NCI-H226 (cell line): ENCODE results near the gene AGPS.

Experiments
- DNase-seq: peaks from one replicate; pipeline ENCODE4 v3.0.0-alpha.2; 2015

Gene AGPS

DNA sequence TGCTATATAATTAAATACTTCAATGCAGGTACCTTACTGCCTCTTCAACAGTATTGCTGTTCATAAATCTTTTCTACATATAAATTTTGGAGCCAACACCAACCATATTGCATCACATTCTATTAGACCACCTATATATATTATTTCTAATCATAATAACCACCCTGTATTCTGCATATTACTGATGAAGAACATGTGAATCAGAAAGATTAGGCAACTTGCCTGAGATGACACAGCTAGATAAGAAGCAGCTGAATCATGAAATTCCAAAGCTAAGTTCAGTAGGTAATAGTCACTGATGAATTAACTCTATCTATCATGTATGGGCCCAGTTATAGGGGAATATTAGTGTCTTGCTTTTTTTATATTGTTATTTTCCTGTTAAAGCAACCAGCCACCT, 161.8 kb downstream of the AGPS start:
- DNase-seq: peak; percentile 61

GRCh38 chr2:177556153-177556552, 163.6 kb downstream of the AGPS start:
- DNase-seq: no peak

DNA sequence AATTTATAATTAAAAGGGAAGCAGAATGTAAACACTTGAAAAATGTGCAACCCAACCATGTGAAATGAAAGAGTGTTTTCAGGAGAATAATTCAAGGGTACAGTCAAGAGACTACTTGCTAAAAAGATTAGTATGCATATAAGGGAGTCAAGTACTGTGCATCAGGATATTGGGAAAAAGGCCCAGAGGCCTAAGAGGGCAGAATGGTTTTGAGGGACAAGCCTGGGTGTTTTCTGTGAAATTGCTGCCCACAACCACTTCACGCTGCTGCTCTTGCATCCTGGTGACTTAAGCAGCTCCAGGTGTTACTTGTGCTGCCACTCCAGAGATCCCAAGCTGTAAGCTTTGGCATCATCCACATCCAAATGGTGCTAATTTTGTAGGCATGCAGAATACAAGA, 165.2 kb downstream of the AGPS start:
- no peak for DNase-seq

DNA sequence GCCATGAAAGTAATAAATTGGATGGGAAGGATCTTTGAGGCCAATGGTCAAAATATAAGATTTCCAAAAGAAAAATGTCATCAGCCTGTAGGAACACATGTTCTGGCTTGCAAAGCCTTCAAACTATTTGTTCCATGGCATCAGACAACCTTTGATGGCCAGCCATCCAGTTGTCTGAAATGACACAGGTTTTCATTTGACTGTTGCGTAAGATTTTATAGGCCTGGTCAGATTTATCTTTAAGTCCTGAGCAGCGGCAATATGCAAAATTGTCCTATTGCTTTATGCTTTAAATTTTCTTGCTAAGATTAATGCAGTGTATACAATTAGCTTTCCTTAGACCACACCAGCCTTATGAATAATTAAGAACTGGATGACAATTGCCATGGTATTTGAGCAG, 167.1 kb downstream of the AGPS start:
- DNase-seq: no peak

DNA sequence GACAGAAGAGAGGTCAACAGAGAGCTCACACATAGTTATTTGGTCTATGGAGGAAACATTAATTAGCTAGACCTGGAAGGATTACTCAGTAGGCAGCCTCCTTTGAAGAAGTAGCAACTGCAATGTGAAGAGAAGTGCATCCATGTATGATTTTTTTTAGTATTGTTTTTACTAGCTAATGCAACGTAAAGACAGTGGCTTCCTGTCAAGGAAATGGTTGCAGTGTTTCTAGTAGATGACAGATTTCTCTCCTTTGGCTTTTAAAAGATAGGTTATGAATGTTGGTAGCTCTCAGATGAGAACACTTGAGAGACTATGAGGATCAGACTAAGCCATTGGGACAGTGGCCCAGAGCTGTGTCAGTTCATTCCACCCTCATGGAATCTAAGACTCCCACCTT, 175.8 kb downstream of the AGPS start:
- no peak for DNase-seq

GRCh38 chr2:177568893-177569292, 176.3 kb downstream of the AGPS start:
- no peak for DNase-seq

DNA sequence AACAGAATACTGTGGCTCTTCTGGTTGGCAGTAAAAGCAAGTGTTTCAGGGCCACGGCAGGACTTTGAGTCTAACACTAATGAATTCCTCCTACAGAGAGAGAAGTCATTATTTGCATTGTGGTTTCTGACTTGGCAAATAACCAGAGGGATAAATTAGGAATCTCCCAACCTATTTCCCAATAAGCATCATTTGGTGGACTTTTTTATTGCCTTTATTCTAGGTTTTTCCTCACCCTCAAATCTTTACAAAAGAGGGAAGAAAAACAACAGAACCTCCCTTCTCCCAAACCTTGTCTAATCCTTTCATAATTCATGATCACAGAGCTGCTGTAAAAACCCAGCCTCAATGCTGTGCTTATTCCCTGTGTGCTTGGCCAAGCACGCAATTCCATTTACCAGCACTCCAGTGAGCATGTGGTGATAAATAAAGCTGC, 179.7 kb downstream of the AGPS start:
- no peak for DNase-seq

- DNase-seq: no peak
Measured at GRCh38 chr2:177573120-177573519, 180.5 kb downstream of the AGPS start.

- no peak for DNase-seq
Measured at GRCh38 chr2:177574356-177574755, 181.8 kb downstream of the AGPS start.

- no peak for DNase-seq
Measured at GRCh38 chr2:177575358-177575757, 182.8 kb downstream of the AGPS start.

GRCh38 chr2:177577075-177577474, 184.5 kb downstream of the AGPS start:
- DNase-seq: no peak

DNA sequence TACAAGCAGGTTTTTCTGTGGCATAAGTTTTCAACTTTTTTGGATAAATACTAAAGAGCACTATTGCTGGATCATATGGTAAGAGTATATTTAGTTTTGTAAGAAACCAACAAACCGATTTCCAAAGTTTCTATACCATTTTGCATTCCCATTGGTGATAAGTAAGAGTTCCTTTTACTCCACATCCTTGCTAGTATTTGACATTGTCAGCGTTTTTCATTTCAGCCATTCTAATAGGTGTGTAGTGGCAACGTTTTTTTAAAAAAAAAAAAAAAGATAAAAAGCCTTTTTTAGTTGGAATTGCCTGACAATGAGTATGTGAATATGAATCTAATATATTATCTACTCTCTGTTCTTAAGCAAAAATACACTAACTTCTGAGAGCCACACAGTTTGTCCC, 185.9 kb downstream of the AGPS start:
- no peak for DNase-seq

DNA sequence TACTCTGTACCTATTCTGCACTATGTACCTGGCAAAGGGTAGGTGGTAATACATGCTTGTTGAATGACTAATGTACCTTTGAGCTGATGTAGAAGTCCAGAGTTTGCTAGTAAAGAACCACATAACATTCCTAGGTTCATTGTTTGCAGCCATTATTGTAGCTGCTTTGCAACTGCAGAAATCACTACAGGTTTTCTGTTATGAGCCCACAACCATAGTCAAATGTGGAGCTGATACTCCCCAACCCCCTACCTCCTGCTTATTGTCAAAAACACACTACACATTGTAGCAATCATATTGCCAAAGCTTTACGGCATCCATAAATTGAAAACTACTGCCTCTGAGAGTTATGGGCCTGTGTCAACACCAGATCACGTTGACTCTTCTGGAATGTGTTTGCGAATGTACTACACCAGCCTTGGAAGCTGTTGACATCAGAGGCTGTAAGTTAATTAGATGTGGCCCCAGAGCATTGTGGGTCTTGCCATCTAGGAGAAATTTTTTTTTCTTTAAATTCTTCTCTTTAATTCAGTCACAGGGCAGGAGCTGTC, 187.0 kb downstream of the AGPS start:
- DNase-seq: no peak

DNA sequence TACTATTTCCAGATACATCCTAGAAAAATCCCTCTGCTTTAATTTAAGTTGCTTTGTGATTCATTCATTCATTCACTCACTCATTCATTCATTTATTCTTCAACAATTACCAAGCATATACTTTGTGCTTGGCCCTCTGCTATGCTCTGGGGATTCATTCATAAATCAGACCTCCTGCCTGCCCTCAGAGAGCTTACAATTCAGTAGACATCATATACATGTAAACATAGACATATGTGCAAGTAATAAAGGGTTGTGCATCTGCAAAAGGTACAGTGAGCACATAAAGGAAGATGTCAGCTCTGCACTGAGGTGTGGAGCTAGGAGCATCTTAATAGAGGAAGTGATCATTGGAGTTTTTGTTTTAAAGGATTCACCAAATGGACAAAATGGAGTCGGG, 189.4 kb downstream of the AGPS start:
- DNase-seq: no peak

DNA sequence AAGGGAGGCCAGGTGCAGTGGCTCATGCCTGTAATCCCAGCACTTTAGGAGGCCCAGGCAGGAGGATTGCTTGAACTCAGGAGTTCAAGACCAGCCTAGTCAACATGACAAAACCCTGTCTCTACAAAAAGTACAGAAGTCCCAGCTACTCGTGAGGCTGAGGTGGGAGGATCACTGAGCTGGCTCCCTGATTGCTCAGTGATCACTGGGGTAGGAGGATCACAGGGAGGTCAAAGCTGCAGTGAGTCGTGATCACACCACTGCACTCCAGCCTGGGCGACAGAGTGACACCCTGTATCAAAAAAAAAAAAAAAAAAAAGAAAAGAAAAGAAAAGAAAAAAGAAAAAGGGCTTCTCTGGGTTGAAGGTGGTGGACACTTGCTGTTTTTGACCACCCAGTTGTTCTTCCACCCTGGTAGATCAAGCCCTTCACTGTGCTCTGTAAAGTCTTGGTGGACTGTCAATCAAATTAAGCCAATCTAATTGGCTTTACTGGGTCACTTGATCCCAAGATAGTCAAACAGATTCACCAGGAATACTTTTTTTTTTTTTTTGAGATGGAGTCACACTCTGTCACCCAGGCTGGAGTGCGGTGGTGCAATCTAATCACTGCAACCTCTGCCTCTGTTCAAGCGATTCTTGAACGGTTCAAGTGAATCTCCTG, 191.6 kb downstream of the AGPS start:
- DNase-seq: no peak

GRCh38 chr2:177585234-177585863, 192.8 kb downstream of the AGPS start:
- DNase-seq: no peak

GRCh38 chr2:177586154-177586553, 193.6 kb downstream of the AGPS start:
- no peak for DNase-seq

DNA sequence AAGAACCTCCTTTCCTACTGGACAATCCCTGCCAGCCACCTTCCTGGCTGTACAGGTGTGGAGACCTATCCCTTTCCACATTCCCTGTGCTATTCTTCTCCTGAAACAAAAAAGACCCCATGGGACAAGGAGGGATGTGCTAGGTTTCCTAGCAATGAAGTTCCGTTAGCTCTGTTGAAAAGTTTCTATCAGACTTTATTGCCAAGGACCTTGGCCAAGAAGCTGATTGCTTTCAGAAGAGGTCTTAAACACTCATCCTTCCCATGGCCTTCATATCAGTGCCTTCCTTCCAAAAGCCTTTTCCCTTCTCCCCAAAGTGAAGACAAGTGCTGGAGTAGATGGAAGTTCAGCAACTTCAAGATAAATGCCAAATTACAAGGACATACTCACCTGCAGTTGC, 194.8 kb downstream of the AGPS start:
- DNase-seq: no peak

DNA sequence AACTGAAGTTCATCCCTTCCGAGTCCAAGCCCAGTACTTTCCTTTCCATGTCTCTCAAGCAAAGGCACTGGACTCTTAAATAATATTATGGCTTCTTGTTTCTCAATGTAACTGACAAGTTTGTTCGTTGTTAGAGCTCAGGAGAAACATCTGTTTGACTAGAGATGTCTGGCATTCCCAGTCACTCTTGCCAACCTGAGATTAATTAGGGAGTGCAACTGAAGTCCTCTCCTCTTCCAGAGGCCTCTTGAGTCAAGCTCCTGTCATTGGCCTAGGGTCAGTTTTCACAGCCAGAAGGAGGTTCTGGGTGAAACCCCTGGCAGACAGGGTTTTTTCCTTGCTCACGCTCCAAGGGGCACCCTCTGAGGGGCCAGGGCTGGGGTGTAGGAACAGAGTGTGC, 196.1 kb downstream of the AGPS start:
- no peak for DNase-seq

- DNase-seq: no peak
Measured at GRCh38 chr2:177589186-177589585, 196.6 kb downstream of the AGPS start.

- no peak for DNase-seq
Measured at GRCh38 chr2:177592397-177592796, 199.8 kb downstream of the AGPS start.

DNA sequence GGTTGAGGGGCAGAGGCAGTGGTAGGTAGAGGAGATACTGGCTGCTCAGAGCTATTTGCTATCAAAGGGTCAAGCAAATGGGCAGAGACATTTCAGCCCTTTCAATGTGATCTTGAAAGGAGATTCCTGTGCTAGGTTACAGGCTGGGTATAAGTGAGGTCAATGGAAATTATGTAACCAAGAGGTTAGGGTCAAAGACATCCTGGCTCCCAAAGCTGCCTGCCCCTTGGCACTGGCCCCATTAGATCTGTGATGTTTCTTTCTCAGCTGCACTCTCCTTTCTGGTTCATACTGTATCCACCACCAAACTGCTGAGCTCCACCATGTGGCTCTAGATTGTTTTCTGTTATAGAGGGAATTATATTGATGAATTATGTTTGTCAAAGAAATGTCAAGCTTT, 200.4 kb downstream of the AGPS start:
- DNase-seq: no peak

DNA sequence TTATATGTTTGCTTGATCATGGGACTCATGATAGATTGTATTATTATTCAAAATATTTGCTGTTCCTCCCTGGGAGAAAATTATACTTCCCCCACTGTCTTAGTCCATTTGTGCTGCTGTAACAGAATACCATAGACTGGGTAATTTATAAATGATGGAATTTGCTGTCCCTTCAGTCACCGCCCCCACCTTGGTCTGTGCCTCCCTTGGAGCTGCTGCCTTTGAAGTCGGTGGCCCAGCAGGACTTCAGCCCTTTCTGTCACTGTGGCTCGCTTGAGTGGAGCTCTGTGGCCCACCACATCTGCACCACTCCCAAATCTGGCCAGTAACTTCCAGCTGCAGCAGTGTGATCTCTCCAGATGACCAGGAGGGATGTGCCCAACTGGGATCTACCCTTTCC, 200.8 kb downstream of the AGPS start:
- no peak for DNase-seq
